Measurements from ENCODE around the gene DYNC1H1. TPM values are rescaled to one million over a fixed set of nuclear protein-coding genes. Genes with fewer than 3 reads are reported as not detected.

The DYNC1H1 gene
- 677 TPM for total RNA-seq

DNA sequence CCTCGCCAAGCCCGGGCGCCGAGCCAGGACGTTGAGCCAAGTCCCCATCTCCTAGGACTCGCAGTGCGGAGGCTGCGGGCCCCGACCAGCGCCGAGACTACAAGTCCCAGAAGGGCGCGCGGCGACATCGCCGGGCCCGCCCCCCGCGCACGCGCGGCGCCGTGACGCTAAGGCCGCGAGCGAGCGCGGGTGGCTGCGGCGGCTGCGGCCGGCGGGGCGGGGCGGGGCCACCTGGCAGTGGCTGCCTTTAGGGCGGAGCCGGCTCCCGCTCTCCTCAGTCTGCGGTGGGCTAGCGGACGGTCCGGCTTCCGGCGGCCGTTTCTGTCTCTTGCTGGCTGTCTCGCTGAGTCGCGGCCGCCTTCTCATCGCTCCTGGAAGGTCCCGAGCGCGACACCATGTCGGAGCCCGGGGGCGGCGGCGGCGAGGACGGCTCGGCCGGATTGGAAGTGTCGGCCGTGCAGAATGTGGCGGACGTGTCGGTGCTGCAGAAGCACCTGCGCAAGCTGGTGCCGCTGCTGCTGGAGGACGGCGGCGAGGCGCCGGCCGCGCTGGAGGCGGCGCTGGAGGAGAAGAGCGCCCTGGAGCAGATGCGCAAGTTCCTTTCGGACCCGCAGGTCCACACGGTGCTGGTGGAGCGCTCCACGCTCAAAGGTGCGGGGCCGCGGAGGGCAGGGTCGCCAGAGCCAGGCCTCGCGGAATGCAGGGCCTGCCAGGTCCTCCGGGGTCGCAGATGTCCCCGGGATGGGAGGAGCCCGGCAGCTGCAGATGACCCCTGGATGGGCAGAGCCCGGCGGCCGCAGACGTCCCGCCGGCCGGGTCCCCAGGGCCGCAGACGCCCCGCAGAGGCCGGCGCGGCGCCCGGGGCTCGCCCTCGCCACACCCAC is at the start of gene DYNC1H1:
TSS of gene DYNC1H1 (plus strand) at position 277 of the 884 bp plus-strand sequence. CDS start at position 396, 119 bp downstream.
- peak; percentile 92 for DNase-seq

DNA sequence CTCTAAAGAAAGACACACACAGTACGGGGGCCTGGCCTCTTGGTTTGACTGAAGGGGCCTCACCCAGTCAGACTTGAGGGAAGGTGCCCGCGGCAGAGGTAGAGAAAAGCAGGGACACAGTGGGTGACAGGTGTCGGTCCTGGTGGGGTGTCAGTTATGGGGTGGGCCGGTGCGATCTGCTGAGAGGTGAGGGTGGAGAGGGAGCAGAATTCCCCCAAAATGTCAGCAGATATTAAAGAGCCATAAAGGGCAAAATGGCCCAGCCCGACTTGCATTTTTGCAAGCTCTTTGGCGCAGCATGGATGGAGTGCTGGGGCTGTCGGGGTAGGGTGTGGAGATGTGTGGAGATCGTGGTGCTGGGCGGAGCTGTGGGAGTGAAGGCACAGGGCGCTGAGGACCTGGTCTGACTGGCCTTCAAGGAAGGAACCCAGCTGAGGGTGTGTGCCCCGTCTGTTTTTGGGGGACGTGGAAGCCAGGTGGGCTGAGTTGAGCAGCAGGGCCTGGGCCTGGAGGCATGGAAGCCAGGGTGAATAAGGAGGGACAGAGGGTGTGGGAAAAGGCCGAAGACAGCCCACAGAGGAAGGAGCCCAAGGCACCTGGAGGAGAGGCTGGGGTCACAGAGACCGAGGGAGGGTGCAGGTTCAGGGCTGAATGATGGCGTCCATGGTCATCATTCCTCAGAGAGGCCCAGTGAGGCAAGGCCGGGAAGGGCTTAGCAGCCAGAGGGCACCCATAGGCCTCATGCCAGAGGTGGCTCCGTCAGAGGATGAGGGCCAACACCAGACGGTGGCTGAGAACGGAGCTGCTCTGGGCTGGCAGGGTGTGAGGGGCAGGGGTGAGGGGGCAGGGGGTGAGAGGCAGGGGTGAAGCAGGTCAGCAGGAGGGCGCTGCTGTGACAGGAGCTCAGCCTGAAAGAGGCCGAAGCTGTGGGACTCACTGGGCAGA is 48.2 kb upstream of the DYNC1H1 start:
- no peak for DNase-seq

DNA sequence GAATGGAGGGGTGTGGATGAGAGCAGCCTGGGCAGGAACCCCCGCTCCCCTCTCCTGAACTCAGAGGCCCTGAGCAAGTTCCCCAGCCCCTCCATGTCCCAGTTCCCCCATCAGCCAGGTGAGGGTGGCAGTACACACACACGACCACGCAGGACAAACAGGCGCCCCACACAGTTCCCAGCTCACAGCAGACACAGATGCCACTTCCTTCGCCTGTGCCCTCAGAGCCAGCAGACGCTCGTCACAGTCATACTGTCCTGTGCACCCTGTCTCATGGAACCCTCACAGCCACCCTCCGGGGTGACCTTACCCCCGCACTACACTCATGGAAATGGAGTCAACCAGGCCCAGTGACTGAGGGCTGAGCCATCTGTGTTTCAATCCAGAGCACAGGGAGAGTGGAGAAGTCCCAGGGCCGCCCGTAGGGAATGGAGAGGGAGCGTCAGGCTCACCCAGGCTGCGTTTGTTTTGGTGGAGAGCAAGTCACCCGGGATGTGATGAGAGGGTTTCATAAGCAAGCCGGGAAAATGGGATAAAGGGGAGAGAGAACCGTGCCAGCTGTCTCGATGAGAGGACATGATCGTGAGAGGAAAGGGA is 47.5 kb upstream of the DYNC1H1 start:
- no peak for DNase-seq

DNA sequence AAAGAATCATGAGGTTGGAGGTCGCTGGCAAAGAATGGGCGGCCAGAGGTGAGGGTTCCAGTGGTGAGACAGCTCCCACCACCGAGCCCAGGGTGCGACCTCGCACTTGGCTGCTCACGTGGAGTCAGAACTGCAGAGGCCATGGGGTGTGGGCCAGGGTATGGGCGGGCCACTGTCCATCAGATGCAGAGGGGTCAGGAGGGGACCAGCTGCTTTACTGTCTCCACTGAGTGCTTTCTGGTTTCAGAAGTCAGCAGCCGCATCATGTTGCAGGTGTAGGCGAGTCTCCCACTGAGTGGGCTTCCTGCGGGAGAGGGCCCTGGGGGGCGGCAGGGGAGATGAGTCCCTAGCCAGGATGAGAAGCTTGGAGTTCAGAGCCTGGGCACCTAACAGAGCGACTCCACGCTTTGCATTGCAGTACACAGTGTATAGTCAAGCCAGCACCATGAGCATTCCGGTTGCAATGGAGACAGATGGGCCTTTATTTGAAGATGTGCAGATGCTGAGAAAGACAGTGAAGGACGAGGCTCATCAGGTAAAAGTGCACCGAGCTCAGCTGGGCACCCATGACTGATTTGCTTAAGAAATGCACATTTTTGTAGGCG is 46.9 kb upstream of the DYNC1H1 start:
- no peak for DNase-seq

DNA sequence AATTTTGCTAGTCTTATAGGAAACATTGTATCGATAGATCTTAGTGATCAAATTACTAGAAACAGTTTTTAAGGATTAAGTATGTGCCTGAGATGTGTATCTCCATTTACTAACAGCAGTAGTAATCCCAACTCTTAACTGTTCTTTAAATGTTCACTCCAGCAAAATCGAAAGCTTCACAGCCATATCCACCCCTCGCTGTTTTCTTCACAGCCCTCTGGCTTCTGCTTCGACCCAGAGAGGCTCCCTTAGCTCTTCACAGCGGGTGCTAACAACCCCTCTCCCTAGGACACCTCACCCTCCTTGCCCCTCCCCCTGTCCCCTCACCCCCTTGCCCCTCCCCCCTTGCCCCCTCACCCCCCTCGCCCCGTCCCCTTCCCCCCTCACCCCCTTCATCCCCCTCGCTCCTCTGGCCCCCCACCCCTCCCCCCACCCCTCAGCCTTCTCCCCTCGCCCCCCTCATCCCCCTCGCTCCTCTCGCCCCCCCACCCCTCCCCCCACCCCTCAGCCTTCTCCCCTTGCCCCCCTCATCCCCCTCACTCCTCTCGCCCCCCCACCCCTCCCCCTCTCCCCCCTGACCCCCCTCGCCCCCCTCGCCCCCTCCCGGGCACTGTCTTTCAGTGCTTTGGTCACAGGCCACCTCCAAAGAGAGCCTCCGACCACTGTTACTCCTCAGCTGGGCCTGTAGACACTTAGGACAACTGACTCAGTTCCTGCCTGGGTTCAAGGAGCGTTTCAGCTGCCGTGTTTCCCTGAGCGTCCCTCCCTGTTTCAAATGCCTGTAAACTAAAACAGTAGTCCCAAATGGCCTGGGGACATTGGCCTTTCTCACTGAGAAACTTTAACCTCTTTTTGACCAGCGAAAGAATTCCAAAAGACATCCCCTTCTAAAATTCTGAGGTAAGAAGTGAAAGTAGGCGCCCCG is 46.0 kb upstream of the DYNC1H1 start:
- DNase-seq, result no peak

DNA sequence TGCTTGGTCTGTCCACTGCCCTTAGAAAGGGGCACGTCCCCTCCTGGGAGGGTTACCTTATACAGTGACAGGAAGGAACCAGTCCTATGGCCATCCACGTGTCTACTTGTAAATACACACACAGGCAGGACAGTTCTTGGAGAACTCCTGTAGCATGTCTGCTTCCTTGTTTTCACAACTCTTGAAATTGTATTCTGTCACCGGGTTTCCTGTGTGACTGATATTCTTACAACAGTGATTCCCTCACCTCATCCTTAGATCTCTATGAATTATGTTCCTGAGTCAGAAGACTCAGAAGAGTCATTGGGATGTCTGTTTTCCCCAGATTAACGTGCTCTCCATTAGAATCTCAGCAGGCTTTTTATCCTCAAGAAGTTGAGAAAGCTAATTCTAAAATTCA is 44.1 kb upstream of the DYNC1H1 start:
- no peak for DNase-seq

DNA sequence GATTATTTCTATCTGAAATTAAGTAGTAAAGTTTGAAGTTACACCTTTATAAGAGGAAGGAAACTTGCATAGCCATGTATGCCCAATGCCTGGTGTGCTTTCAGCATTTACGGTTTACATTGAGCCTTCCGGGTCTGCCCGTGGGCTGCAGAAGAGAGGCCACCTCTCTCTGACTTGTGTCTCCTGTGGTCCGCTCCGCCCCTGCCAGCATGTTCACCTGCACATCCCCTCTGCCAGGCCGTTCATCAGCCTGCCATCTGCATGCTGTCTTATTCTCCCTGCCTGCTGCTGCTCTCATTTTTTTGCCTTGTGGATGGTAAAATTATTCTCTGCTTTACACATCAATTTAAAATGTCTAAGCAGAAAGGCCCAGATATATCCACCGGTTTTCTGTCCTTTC is 41.5 kb upstream of the DYNC1H1 start:
- no peak for DNase-seq

DNA sequence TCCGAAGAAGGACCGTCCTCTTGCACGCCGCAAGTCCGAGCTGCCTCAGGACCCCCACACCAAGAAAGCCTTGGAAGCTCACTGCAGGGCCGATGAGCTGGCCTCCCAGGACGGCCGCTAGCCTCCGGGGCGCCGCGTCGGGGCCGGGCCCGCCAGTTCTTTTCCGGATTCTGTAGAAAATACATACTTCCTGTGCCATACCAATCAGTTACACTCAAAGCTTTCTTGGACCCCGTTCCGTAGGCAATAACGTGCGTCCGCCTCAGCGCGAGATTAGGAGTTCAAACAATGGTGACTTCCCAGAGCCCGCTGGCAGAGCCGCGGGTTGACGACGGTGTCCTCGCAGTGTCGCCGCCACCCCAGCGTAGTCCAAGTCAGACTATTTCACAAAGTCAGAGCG is 39.2 kb upstream of the DYNC1H1 start:
- DNase-seq, result no peak

DNA sequence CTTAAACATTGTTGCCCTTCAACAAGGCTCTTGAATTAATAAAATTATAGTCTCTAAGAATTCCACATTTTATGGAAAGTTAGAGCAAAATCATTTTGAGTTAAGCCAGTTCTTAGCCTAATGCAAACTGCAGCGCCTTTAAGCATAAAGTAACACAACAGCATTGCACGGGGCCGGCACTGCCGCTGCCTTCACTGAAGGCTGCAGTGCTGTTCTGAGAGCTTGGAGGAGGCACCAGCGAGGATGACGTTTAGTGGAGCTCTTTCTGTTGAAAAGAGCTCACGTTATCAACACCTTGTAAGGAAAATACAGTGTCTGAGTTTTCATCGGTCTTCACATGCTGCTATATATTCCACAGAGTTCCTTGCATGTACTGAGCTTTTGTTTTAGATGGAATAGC is 38.3 kb upstream of the DYNC1H1 start:
- no peak for DNase-seq

DNA sequence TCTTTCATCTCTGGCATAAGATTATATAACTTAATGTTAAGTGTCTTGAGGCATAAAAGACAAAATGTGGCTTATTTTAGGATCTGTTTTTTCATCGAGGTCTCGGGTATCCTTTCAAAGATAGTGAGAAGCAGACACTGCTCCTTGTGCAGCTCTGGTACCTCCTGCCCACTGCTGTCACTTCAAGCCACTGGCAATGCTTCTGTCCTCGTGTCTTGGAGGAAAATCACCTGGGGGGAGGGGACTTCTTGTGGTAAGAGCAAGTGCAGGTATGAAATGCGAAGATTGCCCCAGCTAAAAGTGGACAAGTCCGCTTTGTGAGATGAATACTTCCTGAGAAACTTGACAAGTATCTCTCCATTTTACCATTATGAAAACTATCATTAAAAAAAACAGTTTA is 37.8 kb upstream of the DYNC1H1 start:
- DNase-seq, result no peak

DNA sequence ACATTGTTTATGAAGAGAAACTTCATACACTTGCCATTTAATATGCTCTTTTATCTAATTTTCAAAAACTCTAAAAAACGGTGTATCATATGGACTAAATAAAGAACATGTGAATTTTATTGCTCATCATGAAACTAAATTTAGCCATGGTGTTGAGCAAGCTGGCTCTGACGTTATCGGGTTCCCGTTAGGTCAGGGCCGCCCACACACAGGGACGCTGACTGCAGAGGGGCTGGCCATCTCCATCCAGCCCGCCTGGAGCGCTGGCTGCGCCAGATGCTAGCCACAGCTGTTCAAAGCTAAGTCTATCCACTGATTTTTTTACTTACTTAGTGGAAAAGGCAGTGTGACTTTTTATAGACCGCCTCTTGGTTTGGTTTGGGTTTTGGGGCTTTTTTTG is 36.5 kb upstream of the DYNC1H1 start:
- peak; percentile 56 for DNase-seq

DNA sequence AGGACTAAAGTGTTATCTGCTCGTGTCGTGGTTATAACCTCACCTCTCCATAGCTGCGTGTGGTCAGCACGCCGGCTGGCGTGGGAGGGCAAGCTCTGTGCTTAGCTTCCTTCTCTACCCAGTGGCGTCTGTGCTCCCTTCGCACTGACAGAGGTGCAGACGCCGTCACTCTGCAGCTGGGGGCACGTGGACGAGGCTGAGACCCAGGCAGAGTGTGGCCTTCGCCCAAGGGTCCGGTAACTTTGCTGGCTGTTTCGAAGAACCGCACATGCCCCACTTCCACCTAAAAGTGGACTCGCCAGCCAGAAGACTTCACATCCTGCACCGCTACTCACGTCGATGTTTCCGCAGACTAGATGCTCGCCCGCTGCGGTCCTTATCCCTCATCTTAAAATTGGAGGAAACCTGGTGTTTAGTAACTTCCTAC is 35.9 kb upstream of the DYNC1H1 start:
- no peak for DNase-seq

DNA sequence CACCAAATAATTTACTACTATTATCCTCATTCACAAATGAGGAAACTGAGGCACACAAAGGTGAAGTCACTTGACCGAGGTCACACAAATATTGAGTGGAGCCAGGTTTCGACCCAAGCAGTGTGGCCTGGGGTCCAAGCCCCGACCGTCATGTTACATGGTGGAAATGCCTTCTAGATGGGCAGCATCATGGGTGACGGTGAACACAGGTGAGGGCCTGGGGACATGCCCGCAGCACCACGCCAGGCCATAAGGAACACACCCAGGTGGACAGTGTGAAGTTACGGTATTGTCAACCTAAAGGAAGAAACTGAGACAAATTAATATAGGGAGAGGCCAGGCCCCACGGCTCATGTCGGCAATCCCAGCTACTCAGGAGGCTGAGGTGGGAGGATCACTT is 35.3 kb upstream of the DYNC1H1 start:
- no peak for DNase-seq

DNA sequence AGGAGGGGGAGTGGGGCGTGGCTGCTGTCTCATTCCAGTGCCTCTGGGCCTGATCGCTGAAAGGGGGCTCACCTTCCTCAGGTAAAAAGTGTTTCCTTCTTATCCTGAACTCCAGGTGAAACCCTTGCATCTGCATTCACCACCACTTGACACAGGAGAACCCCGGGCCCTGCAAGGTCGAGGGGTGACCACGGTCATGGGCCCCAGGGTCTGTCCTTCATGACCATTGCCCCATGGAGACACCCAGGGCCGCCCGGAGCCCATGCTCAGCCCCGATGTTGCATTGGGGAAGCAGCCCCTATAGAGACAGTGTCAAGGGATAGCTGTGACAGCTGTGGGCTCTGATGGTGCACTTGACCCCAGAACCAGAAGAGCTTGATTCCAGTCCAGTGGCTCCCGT is 34.4 kb upstream of the DYNC1H1 start:
- DNase-seq, result no peak

DNA sequence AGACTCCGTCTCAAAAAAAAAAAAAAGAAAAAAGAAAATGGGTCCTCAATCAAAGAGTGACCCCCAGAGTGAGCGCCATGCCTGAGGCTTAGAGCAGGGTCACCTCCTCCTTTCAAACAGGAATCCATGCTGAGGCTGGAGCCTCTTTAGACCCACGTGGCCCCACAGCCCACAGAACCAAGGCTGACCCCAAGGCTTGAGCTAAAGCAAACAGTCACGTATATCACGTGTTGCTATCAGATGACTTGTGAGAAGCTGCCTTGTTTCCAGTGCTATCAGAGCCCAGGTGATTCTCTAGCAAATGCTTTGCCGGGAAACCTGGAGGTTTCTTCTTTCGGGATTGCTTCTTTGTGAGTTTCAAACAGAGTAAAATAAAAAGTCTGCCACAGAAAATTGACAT is 31.7 kb upstream of the DYNC1H1 start:
- no peak for DNase-seq

DNA sequence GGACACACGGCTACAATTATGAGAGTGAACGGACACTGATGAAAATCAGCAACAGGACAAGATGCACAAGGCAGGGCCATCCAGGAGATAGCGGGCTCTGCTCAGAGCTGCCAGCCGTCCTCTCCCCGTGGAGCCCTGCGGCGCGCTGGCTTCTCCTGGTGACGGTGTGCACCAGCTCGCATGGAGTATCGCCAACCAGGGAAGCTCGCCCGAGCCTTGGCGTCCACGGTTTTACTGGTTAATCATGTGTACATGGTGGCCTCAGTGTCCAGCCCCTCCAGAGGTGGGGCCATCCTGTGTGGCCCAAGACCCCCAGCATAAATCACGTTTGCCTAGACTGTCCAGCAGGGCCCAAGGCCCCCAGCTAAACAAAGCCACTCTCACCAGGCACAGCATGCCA is 31.2 kb upstream of the DYNC1H1 start:
- DNase-seq, result no peak

DNA sequence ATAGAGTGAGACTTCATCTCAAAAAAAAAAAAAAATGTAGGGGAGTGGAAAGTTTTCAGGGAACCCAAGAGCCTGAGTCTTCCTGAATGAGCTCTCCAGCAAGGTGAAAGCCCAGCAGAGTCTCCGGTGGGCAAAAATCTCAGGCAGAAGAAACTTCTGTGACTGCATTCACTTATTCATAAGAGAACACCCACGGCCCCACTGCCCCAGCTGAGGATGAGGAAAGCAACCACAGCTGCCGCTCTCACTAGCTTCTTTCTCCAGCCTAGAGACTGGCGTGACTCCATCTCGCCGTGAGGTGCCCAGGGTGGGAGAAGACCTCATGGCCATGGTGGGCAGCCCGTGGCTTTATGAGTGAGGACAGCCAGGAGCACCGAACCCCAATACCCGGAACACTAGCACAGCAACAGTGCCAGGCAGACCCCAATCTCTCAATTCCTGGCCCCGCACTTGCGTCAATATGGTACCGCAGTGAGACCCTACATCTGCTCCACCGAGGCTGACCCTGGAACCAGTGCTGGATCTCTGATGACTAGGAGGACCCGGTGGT is 29.7 kb upstream of the DYNC1H1 start:
- DNase-seq, result no peak

DNA sequence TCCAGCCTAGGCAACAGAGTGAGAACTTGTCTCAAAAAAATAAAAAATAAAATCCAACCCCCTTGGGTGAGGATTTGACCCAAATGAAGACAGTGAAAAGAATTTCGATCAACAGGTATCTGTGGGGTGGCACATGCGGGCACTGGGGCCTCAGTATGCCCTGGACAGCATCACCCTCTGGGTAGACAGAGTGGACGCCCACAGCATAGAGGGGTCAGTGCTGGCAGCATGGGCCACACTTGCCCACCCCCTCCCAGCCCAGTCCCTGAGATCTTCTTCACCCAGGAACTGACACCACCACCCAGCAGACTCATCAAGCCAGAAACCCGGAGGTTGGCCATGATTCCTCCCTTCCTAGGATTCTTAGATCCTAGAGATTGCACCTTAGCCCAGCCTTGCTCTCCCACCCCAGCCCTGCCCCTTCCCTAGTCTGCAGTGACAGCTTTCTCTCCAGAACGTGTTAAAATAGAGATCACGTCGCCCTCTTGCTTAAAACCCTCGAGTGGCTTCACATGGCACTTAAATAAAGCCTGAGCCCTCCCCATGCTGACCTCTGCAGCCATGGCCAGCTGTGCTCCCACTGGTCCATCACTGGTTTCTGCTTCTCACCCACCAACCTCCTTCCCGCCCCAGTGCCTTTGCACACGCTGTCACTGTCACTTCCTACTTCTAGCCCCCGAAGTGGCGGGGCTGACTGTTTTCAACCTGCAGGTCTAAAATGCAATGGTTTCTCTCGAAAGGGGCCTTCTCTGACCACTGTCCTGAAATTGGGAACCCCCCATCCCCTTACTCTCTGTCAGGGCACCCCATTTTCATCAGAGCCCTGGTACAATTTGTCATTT is 26.2 kb upstream of the DYNC1H1 start:
- DNase-seq, result no peak

DNA sequence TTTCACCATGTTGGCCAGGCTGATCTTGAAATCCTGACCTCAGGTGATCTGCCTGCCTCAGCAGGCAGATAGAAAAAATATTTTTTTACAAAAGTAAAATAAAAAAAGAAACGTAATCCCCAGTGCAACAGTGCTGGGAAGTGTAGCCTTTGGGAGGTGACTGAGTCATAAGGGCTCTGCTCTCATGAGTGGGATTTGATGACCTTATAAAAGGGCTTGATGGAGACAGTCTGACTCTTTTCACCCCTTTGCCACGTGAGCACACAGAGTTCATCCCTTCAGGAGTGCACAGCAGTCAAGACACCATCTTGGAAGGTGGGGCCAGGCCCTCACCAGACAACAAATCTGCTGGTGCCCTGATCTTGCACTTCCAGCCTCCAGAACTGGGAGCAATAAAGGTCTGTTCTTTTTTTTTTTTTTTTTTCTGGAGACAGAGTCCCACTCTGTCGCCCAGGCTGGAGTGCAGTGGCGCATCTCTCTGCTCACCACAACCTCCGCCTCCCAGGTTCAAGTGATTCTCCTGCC is 24.7 kb upstream of the DYNC1H1 start:
- DNase-seq, result no peak

DNA sequence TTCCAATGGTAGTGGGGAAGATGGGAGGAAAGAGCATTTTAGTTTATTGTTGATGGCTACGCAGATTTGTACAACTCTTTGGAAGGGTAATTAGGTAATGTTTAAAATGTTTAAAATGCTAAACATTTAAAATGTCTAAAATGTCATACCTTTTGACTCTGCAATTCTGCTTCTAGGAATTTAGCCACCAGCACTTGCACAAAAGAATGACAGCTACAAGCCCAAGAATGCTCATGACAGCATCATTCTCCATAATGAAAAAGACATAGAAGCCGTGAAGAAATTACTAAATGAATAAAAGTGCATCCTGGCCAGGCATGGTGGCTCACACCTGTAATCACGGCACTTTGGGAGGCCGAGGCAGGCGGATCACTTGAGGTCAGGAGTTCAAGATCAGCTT is 19.9 kb upstream of the DYNC1H1 start:
- no peak for DNase-seq

All from occipital lobe (tissue), 2 donors.